ENCODE results near the gene ANO9.
"Not testable (repeated sequence)": the region's sequence is repeated elsewhere in the genome, so short reads cannot be mapped to it uniquely, and the experiment has no call there.

ANO9 gene

DNA sequence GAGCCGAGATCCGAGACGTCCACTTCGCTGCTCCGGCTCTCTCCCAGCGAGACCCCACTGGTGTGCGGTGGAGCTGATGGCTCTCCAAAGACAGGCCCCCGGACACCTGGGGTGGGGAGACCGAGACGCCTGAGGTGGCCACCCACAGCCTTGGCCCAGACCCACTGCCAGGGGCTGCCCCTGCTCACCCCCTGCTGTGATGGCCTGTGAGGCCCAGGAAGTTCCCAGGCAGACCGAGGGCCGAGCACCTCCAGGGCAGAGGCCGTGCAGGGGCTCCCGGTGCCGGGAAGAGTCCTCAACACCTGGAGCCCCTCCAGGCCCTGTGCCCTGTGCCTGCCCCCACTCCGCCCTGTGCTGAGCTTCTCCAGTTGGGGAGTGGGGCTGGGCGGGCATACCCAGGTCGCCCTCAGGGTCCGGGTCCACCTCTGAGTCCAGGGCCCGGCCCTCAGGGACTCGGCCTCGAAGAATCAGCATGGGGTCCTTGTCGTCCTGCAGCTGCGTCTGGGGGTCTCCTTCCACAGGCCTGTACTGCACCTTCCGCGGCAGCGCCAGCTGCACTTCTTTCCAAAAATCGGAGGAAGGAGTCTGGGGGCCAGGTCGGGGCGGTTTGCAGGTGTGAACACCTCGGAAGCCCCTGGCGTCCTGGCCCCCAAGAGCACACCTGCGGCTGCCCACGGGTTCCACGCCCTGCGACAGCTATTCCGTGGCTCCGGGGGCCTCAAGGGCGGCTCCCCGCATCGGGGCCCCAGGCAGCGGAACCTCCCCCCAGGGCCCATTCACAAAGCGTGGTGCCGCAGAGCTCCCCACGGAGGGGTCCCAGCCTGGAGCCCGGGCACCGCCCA, 35.6 kb downstream of the ANO9 start:
- Mint-ChIP-seq H3K4me1 (peaks cover 6% of the 10 kb centered on the region), H3K36me3 (peaks cover 2% of the 10 kb centered on the region), H3K27ac (peak overlapping the region; percentile 11), H3K9me3 (no peaks in the 10 kb centered on the region), H3K4me3 (peak overlapping the region; percentile 67), H3K27me3 (no peaks in the 10 kb centered on the region)
- ATAC-seq (ENCODE audit: low read depth): no peak
- DNase-seq (ENCODE audit: low spot score in 2 of 2): no peak

GRCh38 chr11:405323-405953, 36.4 kb downstream of the ANO9 start:
- ATAC-seq (ENCODE audit: low read depth) (no peak), DNase-seq (ENCODE audit: low spot score in 2 of 2) (no peak)
- no peaks in the 10 kb centered on the region for H3K27me3 Mint-ChIP-seq
- peaks cover 6% of the 10 kb centered on the region for H3K4me1 Mint-ChIP-seq
- no peaks in the 10 kb centered on the region for H3K9me3 Mint-ChIP-seq
- peaks cover 2% of the 10 kb centered on the region for H3K36me3 Mint-ChIP-seq
- H3K4me3 Mint-ChIP-seq: peak overlapping the region; percentile 82
- H3K27ac Mint-ChIP-seq: no peak overlapping the region

DNA sequence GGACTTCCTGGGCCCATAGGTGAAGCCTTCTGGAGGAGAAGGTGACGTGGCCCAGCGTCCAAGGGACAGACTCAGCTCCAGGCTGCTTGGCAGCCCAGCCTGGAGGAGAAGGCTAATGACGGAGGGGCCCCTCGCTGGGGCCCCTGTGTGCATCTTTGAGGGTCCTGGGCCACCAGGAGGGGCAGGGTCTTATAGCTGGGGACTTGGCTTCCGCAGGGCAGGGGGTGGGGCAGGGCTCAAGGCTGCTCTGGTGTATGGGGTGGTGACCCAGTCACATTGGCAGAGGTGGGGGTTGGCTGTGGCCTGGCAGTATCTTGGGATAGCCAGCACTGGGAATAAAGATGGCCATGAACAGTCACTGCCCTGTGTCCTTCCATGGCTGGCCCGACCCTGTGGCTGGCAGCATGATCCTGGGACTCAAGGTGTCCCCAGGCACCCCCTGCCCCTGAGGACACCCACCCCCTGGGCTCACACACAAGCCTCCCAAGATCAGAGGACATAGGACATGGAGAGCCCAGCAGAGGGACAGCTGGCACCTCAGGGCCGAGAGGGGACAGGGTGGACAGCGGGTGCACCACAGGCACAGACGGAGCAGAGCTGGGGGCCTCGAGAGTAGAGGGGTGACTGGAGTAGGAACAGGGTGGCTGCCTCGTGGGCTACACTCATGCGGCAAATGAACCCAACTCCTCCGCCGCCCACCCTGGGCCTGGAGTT, 37.1 kb downstream of the ANO9 start:
- H3K27me3 Mint-ChIP-seq: peaks cover 2% of the 10 kb centered on the region
- H3K9me3 Mint-ChIP-seq: no peaks in the 10 kb centered on the region
- DNase-seq (ENCODE audit: low spot score in 2 of 2): no peak
- H3K36me3 Mint-ChIP-seq: peaks cover 2% of the 10 kb centered on the region
- H3K4me3 Mint-ChIP-seq: peak overlapping the region; percentile 21
- ATAC-seq (ENCODE audit: low read depth): no peak
- no peak overlapping the region for H3K27ac Mint-ChIP-seq
- H3K4me1 Mint-ChIP-seq: peaks cover 6% of the 10 kb centered on the region

GRCh38 chr11:403761-404431, 37.9 kb downstream of the ANO9 start:
- Mint-ChIP-seq H3K4me1 (peaks cover 8% of the 10 kb centered on the region), H3K9me3 (no peaks in the 10 kb centered on the region), H3K4me3 (no peak overlapping the region), H3K36me3 (peaks cover 2% of the 10 kb centered on the region), H3K27me3 (peaks cover 5% of the 10 kb centered on the region), H3K27ac (no peak overlapping the region)
- no peak for ATAC-seq (ENCODE audit: low read depth)
- DNase-seq (ENCODE audit: low spot score in 2 of 2): no peak

DNA sequence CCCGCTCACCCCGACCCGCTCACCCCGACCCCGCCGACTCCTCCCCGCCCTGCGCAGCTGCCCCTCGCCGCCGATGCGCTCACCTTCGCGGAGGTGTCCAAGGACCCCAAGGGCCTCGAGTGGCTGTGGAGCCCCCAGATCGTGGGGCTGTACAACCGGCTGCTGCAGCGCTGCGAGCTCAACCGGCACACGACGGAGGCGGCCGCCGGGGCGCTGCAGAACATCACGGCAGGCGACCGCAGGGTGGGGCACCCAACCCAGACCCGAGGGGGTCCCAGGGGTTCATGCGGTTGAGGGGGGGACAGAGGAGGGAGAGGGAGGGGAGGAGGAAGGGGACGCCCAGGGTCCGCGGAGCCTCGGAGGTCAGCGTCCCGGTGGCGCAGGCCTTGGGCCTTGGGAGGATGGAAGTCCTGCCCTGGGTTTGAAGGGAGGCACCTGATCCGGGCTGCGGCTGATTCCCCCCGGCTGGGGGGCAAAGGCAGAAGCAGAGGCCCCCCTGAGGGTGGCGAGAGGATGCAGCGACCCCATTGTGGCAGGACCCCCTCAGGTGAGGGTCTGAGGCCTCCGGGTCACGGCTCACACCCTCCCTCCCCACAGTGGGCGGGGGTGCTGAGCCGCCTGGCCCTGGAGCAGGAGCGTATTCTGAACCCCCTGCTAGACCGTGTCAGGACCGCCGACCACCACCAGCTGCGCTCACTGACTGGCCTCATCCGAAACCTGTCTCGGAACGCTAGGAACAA, 38.6 kb downstream of the ANO9 start:
- H3K27ac Mint-ChIP-seq: no peak overlapping the region
- no peak overlapping the region for H3K4me3 Mint-ChIP-seq

DNA sequence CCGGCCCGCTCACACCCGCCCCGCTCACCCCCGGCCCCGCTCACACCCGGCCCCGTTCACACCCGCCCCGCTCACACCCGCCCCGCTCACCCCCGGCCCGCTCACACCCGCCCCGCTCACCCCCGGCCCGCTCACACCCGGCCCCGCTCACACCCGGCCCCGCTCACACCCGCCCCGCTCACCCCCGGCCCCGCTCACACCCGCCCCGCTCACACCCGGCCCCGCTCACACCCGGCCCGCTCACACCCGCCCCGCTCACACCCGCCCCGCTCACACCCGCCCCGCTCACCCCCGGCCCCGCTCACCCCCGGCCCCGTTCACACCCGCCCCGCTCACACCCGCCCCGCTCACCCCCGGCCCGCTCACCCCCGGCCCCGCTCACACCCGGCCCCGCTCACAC, 40.6 kb downstream of the ANO9 start:
- not testable (repeated sequence) for H3K4me1 Mint-ChIP-seq; H3K9me3 Mint-ChIP-seq; H3K27me3 Mint-ChIP-seq; H3K36me3 Mint-ChIP-seq; ATAC-seq (ENCODE audit: low read depth); H3K27ac Mint-ChIP-seq; H3K4me3 Mint-ChIP-seq; DNase-seq (ENCODE audit: low spot score in 2 of 2)

More for the DNA sequence above, 38.6 kb downstream of the ANO9 start:
- ATAC-seq (ENCODE audit: low read depth) (no peak), DNase-seq (ENCODE audit: low spot score in 2 of 2) (no peak)
- peaks cover 11% of the 10 kb centered on the region for H3K4me1 Mint-ChIP-seq
- no peaks in the 10 kb centered on the region for H3K9me3 Mint-ChIP-seq
- peaks cover 2% of the 10 kb centered on the region for H3K36me3 Mint-ChIP-seq
- peaks cover 8% of the 10 kb centered on the region for H3K27me3 Mint-ChIP-seq

DNA sequence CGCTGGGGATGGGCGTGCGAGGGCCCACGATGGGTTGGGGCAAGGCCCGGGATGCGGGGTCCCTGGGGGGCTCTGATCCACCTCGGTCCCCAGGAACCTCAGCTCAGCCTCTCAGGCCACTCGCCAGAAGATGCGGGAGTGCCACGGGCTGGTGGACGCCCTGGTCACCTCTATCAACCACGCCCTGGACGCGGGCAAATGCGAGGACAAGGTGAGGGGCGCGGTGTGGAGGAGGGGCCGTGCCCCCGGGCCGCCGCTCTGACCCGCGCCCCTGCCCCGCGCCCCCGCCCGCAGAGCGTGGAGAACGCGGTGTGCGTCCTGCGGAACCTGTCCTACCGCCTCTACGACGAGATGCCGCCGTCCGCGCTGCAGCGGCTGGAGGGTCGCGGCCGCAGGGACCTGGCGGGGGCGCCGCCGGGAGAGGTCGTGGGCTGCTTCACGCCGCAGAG, 41.5 kb downstream of the ANO9 start:
- DNase-seq (ENCODE audit: low spot score in 2 of 2) (no peak), ATAC-seq (ENCODE audit: low read depth) (no peak)
- no peak overlapping the region for H3K4me3 Mint-ChIP-seq
- peaks cover 8% of the 10 kb centered on the region for H3K27me3 Mint-ChIP-seq
- H3K27ac Mint-ChIP-seq: no peak overlapping the region
- H3K4me1 Mint-ChIP-seq: peaks cover 6% of the 10 kb centered on the region
- peaks cover under 1% of the 10 kb centered on the region for H3K36me3 Mint-ChIP-seq
- no peaks in the 10 kb centered on the region for H3K9me3 Mint-ChIP-seq

- peaks cover 5% of the 10 kb centered on the region for H3K4me1 Mint-ChIP-seq
- DNase-seq (ENCODE audit: low spot score in 2 of 2) (no peak), ATAC-seq (ENCODE audit: low read depth) (no peak)
- no peak overlapping the region for H3K27ac Mint-ChIP-seq
- H3K9me3 Mint-ChIP-seq: no peaks in the 10 kb centered on the region
- peaks cover 8% of the 10 kb centered on the region for H3K27me3 Mint-ChIP-seq
- no peaks in the 10 kb centered on the region for H3K36me3 Mint-ChIP-seq
- H3K4me3 Mint-ChIP-seq: no peak overlapping the region
Observed at GRCh38 chr11:399731-400211, 42.0 kb downstream of the ANO9 start.

GRCh38 chr11:398826-399225, 43.0 kb downstream of the ANO9 start:
- peak overlapping the region; percentile 54 for H3K4me3 Mint-ChIP-seq
- H3K36me3 Mint-ChIP-seq: no peaks in the 10 kb centered on the region
- H3K4me1 Mint-ChIP-seq: peaks cover 5% of the 10 kb centered on the region
- ATAC-seq (ENCODE audit: low read depth) (no peak), DNase-seq (ENCODE audit: low spot score in 2 of 2) (no peak)
- no peak overlapping the region for H3K27ac Mint-ChIP-seq
- peaks cover 10% of the 10 kb centered on the region for H3K27me3 Mint-ChIP-seq
- H3K9me3 Mint-ChIP-seq: no peaks in the 10 kb centered on the region

GRCh38 chr11:396948-397548, 44.8 kb downstream of the ANO9 start:
- ATAC-seq (ENCODE audit: low read depth) (peak; percentile 93), DNase-seq (ENCODE audit: low spot score in 2 of 2) (no peak)
- Mint-ChIP-seq H3K4me3 (peak overlapping the region; percentile 52), H3K4me1 (peaks cover 5% of the 10 kb centered on the region), H3K27ac (no peak overlapping the region), H3K36me3 (no peaks in the 10 kb centered on the region), H3K9me3 (no peaks in the 10 kb centered on the region), H3K27me3 (peaks cover 10% of the 10 kb centered on the region)

DNA sequence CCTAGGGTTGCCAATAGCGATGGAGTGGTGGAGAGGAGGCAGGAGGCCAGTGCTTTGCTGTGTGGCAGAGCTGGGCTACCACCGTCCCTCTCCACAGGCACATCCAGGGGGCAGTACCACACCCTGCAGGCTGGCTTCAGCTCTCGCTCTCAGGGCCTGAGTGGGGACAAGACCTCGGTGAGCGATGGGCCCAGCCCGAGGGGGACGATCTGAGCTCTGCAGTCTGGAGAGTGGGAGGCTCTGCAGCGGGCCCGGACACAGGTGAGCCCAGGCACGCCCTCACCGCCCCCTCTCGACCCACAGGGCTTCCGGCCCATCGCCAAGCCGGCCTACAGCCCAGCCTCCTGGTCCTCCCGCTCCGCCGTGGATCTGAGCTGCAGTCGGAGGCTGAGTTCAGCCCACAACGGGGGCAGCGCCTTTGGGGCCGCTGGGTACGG, 45.3 kb downstream of the ANO9 start:
- Mint-ChIP-seq H3K36me3 (no peaks in the 10 kb centered on the region), H3K4me3 (peak overlapping the region; percentile 52), H3K27me3 (peaks cover 10% of the 10 kb centered on the region), H3K27ac (no peak overlapping the region), H3K9me3 (no peaks in the 10 kb centered on the region), H3K4me1 (peaks cover 5% of the 10 kb centered on the region)
- DNase-seq (ENCODE audit: low spot score in 2 of 2) (no peak), ATAC-seq (ENCODE audit: low read depth) (peak; percentile 47)

- H3K27ac Mint-ChIP-seq: no peak overlapping the region
- H3K4me1 Mint-ChIP-seq: peaks cover 5% of the 10 kb centered on the region
- H3K4me3 Mint-ChIP-seq: peak overlapping the region; percentile 52
- H3K27me3 Mint-ChIP-seq: peaks cover 10% of the 10 kb centered on the region
- H3K9me3 Mint-ChIP-seq: no peaks in the 10 kb centered on the region
- DNase-seq (ENCODE audit: low spot score in 2 of 2) (no peak), ATAC-seq (ENCODE audit: low read depth) (no peak)
- no peaks in the 10 kb centered on the region for H3K36me3 Mint-ChIP-seq
Observed at GRCh38 chr11:395866-396265, 45.9 kb downstream of the ANO9 start.
